C4-2B (cell line): ENCODE results near the gene ME1.
"Not testable (repeated sequence)": the region's sequence is repeated elsewhere in the genome, so short reads cannot be mapped to it uniquely, and the experiment has no call there.

Experiments used
- H3K27ac ChIP-seq: fragments of 450-650 bp; 2 replicates; pipeline ENCODE4 v1.5.1; 2017
- ZFX ChIP-seq: fragments of 450-650 bp; IDR thresholded peaks from 2 replicates; pipeline ENCODE4 v1.6.1; 2017
- TF ChIP-seq, protein P1 (sequence below): fragments of 450-650 bp; conservative IDR thresholded peaks from 2 replicates; pipeline ENCODE4 v1.5.1; 2017; ENCODE audit warnings: mild to moderate bottlenecking

The ME1 gene

DNA sequence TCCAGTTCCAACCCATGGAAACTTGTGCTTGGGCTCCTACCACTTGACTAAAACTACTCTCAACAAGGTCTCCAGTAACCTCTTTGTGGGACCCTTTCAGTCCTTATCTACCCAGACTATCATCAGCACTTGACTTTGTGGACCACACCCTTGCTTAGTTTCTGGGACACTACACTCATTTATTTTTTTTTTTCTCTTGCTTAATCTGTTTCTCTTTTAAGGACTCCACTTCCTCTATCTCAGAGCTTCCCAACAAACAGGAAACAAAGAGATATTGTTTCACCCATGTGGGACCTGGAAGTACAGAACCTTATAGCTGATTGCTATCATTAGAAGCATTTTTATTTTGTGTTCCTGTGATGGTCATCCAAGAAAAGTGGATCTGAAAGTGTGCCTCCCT is 28.8 kb upstream of the ME1 start:
- H3K27ac ChIP-seq = no peak overlapping the region
- no peak for TF ChIP-seq ZFX
- TF ChIP-seq, protein P1, sequence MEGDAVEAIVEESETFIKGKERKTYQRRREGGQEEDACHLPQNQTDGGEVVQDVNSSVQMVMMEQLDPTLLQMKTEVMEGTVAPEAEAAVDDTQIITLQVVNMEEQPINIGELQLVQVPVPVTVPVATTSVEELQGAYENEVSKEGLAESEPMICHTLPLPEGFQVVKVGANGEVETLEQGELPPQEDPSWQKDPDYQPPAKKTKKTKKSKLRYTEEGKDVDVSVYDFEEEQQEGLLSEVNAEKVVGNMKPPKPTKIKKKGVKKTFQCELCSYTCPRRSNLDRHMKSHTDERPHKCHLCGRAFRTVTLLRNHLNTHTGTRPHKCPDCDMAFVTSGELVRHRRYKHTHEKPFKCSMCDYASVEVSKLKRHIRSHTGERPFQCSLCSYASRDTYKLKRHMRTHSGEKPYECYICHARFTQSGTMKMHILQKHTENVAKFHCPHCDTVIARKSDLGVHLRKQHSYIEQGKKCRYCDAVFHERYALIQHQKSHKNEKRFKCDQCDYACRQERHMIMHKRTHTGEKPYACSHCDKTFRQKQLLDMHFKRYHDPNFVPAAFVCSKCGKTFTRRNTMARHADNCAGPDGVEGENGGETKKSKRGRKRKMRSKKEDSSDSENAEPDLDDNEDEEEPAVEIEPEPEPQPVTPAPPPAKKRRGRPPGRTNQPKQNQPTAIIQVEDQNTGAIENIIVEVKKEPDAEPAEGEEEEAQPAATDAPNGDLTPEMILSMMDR = no peak

DNA sequence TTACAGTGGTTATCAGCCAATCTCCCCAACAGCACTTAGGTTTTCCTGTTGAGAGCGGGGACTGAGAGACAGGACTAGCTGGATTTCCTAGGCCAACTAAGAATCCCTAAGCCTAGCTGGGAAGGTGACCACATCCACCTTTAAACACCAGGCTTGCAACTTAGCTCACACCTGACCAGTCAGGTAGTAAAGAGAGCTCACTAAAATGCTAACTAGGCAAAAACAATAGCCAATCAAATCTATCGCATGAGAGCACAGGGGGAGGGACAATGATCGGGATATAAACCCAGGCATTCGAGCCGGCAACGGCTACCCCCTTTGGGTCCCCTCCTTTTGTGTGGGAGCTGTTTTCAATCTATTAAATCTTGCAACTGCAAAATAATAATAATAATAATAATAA is 19.2 kb upstream of the ME1 start:
- not testable (repeated sequence) for H3K27ac ChIP-seq

DNA sequence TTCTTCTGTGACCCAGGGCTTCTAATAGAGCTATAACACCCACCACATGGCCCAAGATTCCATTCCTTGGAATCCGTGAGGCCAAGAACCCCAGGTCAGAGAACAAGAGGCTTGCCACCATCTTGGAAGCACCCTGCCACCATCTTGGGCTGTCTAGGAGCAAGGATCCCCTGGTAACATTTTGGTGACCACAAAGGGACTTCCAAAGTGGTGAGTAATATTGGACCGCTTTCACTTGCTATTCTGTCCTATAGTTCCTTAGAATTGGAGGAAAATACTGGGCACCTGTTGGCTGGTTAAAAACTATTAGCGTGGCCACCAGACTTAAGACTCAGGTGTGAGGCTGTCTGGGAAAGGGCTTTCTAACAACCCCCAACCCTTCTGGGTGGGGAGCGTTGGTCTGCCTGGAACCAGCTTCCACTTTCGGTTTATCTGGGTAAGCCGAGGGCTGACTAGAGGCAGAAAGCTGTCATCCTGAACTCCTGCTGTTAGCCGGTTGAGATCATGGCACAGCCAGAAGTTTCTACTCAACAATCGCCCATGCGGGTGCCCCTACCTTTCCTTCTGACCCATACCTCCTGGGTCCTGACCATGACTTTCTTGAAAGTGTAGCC is 13.3 kb upstream of the ME1 start:
- H3K27ac ChIP-seq = not testable (repeated sequence)

DNA sequence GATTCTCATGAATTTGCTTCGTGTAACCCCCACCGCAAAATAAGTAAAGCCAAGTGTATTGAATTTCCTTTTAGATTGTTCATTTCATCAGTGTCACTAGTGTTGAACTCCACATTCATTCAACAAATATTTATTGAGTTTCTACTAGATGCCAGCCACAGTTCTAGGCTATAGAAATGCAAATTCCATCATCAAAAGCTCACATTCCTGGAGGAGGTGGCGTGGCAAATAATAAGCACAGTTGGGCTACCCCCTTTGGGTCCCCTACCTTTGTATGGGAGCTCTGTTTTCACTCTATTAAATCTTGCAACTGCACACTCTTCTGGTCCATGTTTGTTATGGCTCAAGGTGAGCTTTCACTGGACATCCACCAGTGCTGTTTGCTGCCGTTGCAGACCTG is 12.7 kb upstream of the ME1 start:
- TF ChIP-seq, protein P1 = no peak
- TF ChIP-seq ZFX = no peak

DNA sequence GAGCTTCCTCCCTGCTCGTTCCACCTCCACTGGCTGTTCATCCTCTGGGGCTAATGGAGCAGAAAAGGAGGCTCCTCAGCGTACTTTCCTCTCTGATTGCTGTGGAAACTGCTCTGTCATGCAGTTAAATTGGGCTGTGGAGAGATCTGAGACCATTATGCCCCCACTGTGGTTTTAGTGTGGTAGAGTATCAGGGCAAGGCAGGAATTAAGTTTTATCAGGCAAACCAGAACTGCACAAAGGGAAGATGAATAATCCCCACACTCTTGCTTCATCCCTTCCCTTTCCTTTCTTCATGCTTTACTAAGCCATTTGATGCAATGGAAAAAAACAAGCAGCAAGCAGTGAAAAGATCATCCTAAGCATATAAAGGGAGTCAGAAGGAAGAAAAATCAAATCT is 11.9 kb upstream of the ME1 start:
- TF ChIP-seq ZFX = no peak
- TF ChIP-seq, protein P1 = no peak
- no peak overlapping the region for H3K27ac ChIP-seq

More for the DNA sequence above, 12.7 kb upstream of the ME1 start:
- no peak overlapping the region for H3K27ac ChIP-seq

DNA sequence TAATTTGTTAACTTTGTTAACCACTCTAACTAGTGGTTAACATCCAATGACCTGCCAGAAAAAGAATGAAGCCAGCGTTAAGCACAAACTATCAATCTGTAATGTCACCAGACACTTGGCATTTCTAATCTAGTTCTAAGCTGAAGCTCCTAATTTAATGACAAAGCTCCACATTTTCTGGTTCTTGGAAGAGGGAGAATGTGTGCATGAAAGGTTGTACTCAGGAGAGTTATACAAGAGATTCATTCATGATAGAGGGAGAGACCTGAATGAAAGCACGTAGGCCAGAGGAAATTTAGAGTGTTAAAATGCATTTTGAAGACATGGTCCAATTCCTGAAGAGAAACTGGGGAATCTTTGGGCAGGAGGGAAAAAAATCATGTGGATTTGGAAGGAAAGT is 8.3 kb upstream of the ME1 start:
- no peak overlapping the region for H3K27ac ChIP-seq
- no peak for TF ChIP-seq ZFX
- TF ChIP-seq, protein P1 = no peak

DNA sequence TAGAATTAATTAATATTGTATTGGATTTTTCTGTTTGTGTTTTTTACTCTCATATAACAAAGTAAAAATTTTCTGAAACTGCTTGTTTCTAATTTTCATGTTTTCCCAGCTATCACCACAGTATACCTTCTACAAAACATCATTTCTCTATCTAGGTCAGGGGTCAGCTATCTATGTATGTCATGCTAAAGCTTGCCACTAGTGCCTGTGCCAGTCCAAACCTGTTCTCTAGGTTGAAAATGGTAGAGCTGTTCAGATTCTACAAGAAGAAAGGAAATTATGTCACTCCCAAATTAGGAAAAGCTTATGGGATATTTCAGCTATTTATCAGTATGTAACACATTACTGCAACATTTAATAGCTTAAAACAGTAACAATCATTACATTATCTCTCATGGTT is 5.8 kb upstream of the ME1 start:
- H3K27ac ChIP-seq = no peak overlapping the region
- TF ChIP-seq ZFX = no peak
- TF ChIP-seq, protein P1 = no peak

DNA sequence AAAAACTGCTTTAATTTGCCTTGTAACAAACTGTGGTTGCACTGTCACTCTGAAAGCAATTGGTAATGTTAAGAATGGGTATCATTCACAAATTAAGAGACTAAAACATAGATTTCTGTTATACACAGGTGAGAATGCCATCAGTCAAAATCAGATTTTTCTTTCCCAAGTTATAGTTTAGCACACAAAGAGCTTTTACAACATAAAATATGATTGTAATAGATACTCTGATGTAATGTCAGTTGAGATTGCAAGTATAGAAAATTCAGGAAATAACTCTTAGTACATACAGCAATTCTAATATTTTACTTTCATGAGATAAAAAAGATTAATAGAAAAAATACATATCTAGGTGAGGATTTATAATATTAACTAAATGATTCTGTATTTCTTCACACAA is 2.3 kb upstream of the ME1 start:
- no peak for TF ChIP-seq ZFX
- TF ChIP-seq, protein P1 = no peak
- no peak overlapping the region for H3K27ac ChIP-seq
